H9 (cell line): Measurements from ENCODE around the gene BORCS8. TPM values are rescaled to one million over a fixed set of nuclear protein-coding genes. Genes with fewer than 3 reads are reported as not detected.

ENCODE experiments used
- DNase-seq: peaks from one replicate; pipeline ENCODE4 v3.0.0-alpha.2; 2017
- H2AFZ ChIP-seq: one replicate; pipeline ENCODE4 v1.6.1; 2013; ENCODE audit warnings: mild to moderate bottlenecking, low read length, control low read depth, moderate library complexity
- H2AK5ac ChIP-seq: 2 replicates; pipeline ENCODE4 v1.6.1; 2013; ENCODE audit warnings: low read length, control low read depth, mixed read lengths; ENCODE audit not compliant: insufficient read length
- H2BK120ac ChIP-seq: one replicate; pipeline ENCODE4 v1.6.1; 2013; ENCODE audit warnings: low read depth, mild to moderate bottlenecking, low read length, control low read depth, inconsistent platforms; ENCODE audit not compliant: poor library complexity, severe bottlenecking
- H2BK12ac ChIP-seq: 2 replicates; pipeline ENCODE4 v1.6.1; 2013; ENCODE audit warnings: low read length, control low read depth, mixed read lengths, low read depth; ENCODE audit not compliant: insufficient read length
- H2BK15ac ChIP-seq: 2 replicates; pipeline ENCODE4 v1.6.1; 2013; ENCODE audit warnings: low read depth, low read length, control low read depth
- H2BK20ac ChIP-seq: one replicate; pipeline ENCODE4 v1.6.1; 2013; ENCODE audit warnings: low read depth, mild to moderate bottlenecking, low read length, control low read depth, inconsistent platforms; ENCODE audit not compliant: poor library complexity, severe bottlenecking
- H2BK5ac ChIP-seq: 2 replicates; pipeline ENCODE4 v1.6.1; 2013; ENCODE audit warnings: low read length, control low read depth, mixed read lengths; ENCODE audit not compliant: insufficient read length
- H3K14ac ChIP-seq: 2 replicates; pipeline ENCODE4 v1.6.1; 2013; ENCODE audit warnings: low read length, control low read depth; ENCODE audit not compliant: insufficient read depth
- H3K18ac ChIP-seq: 2 replicates; pipeline ENCODE4 v1.6.1; 2013; ENCODE audit warnings: low read depth, mild to moderate bottlenecking, mixed read lengths, low read length, control low read depth; ENCODE audit not compliant: insufficient read length
- H3K23ac ChIP-seq: 2 replicates; pipeline ENCODE4 v1.6.1; 2013; ENCODE audit warnings: low read length, control low read depth, mixed read lengths, low read depth; ENCODE audit not compliant: insufficient read length
- H3K23me2 ChIP-seq: 2 replicates; pipeline ENCODE4 v1.6.1; 2013; ENCODE audit warnings: low read depth, mild to moderate bottlenecking, mixed read lengths, low read length, control low read depth; ENCODE audit not compliant: insufficient read length, poor library complexity, severe bottlenecking
- H3K27ac ChIP-seq: 2 replicates; pipeline ENCODE4 v1.5.1; 2013; ENCODE audit warnings: low read length, control low read depth, mixed read lengths, low read depth; ENCODE audit not compliant: insufficient read length
- H3K27me3 ChIP-seq: 2 replicates; pipeline ENCODE4 v1.6.1; 2013; ENCODE audit warnings: low read length, control low read depth, inconsistent platforms; ENCODE audit not compliant: insufficient read depth
- H3K4ac ChIP-seq: 2 replicates; pipeline ENCODE4 v1.6.1; 2013; ENCODE audit warnings: low read depth, mild to moderate bottlenecking, control low read depth, inconsistent platforms, low read length, moderate library complexity
- H3K4me1 ChIP-seq: 2 replicates; pipeline ENCODE4 v1.6.1; 2013; ENCODE audit warnings: low read length, control low read depth, inconsistent platforms; ENCODE audit not compliant: insufficient read depth
- H3K4me2 ChIP-seq: 2 replicates; pipeline ENCODE4 v1.6.1; 2013; ENCODE audit warnings: low read length, control low read depth, mixed read lengths; ENCODE audit not compliant: insufficient read length, insufficient read depth
- H3K56ac ChIP-seq: 2 replicates; pipeline ENCODE4 v1.6.1; 2013; ENCODE audit warnings: low read depth, mild to moderate bottlenecking, mixed read lengths, low read length, control low read depth; ENCODE audit not compliant: insufficient read length
- H3K79me1 ChIP-seq: 2 replicates; pipeline ENCODE4 v1.6.1; 2013; ENCODE audit warnings: low read depth, mild to moderate bottlenecking, moderate library complexity, low read length, control low read depth, inconsistent platforms; ENCODE audit not compliant: insufficient read depth, poor library complexity, severe bottlenecking
- H3K79me2 ChIP-seq: 2 replicates; pipeline ENCODE4 v1.6.1; 2013; ENCODE audit warnings: low read length, control low read depth, inconsistent platforms; ENCODE audit not compliant: insufficient read depth
- H3K9ac ChIP-seq: 2 replicates; pipeline ENCODE4 v1.6.1; 2013; ENCODE audit warnings: low read length, control low read depth, mixed read lengths; ENCODE audit not compliant: insufficient read length; ENCODE audit errors: extremely low read depth
- H3K9me3 ChIP-seq: one replicate; pipeline ENCODE4 v1.6.1; 2013; ENCODE audit warnings: low read depth, low read length, inconsistent platforms; ENCODE audit not compliant: control insufficient read depth
- H3T11ph ChIP-seq: one replicate; pipeline ENCODE4 v1.6.1; 2013; ENCODE audit warnings: mild to moderate bottlenecking, low read length, control low read depth, inconsistent platforms
- H4K20me1 ChIP-seq: one replicate; pipeline ENCODE4 v1.6.1; 2013; ENCODE audit not compliant: control insufficient read depth, insufficient read length, insufficient read depth
- H4K5ac ChIP-seq: 2 replicates; pipeline ENCODE4 v1.6.1; 2013; ENCODE audit warnings: low read depth, mild to moderate bottlenecking, mixed read lengths, low read length, control low read depth; ENCODE audit not compliant: insufficient read length
- H4K8ac ChIP-seq: replicated peaks from 2 replicates; pipeline ENCODE4 v1.6.1; 2013; ENCODE audit warnings: low read length, control low read depth, mixed read lengths, low read depth; ENCODE audit not compliant: insufficient read length
- H4K91ac ChIP-seq: 2 replicates; pipeline ENCODE4 v1.6.1; 2013; ENCODE audit warnings: low read depth, mild to moderate bottlenecking, moderate library complexity, mixed read lengths, low read length, control low read depth; ENCODE audit not compliant: insufficient read length
- H3K27ac Mint-ChIP-seq, 3 experiments: 2 replicates in 2 of 3; 3 replicates in 1 of 3; pipeline ENCODE4 v1.8.0; 2020 to 2021; ENCODE audit warnings: mixed read lengths in 3 of 3, mild to moderate bottlenecking in 1 of 3, moderate library complexity in 1 of 3
- H3K27me3 Mint-ChIP-seq: 2 replicates; pipeline ENCODE4 v1.8.0; 2021; ENCODE audit warnings: low read depth, mild to moderate bottlenecking, moderate library complexity, mixed read lengths
- H3K36me3 Mint-ChIP-seq, 3 experiments: 2 replicates in 2 of 3; 3 replicates in 1 of 3; pipeline ENCODE4 v1.8.0; 2020 to 2021; ENCODE audit warnings: low read depth in 3 of 3, mixed read lengths in 3 of 3; ENCODE audit not compliant: insufficient read depth in 1 of 3
- H3K4me1 Mint-ChIP-seq, 2 experiments: 2 replicates each; pipeline ENCODE4 v1.8.0; 2020; ENCODE audit warnings: mixed read lengths in 2 of 2
- H3K4me3 Mint-ChIP-seq, 2 experiments: 2 replicates in 1 of 2; 3 replicates in 1 of 2; pipeline ENCODE4 v1.8.0; 2020 to 2021; ENCODE audit warnings: mild to moderate bottlenecking in 2 of 2, mixed read lengths in 2 of 2, moderate library complexity in 1 of 2
- H3K9me3 Mint-ChIP-seq, 2 experiments: 2 replicates in 1 of 2; 3 replicates in 1 of 2; pipeline ENCODE4 v1.8.0; 2020; ENCODE audit warnings: mild to moderate bottlenecking in 2 of 2, mixed read lengths in 2 of 2, moderate library complexity in 1 of 2
- WGBS: extraction: QIAGEN DNeasy Blood & Tissue Kit; methylation state at CpG from one replicate; pipeline ENCODE4 v1.1.7; 2013; ENCODE audit warnings: missing lambda C conversion rate, low lambda C conversion rate, mixed read lengths; ENCODE audit not compliant: insufficient read length; ENCODE audit errors: extremely low coverage; 5-methylcytosine and 5-hydroxymethylcytosine counted together
- total RNA-seq: library from RNA; stranded (reverse); gene quantifications from 2 replicates; pipeline ENCODE4 v1.2.1, GENCODE V29; 2021
- TF ChIP-seq, protein P1 (sequence below): fragments of 200-600 bp; sonication (generic); conservative IDR thresholded peaks from 3 replicates; pipeline ENCODE4 v1.8.0; 2021; ENCODE audit warnings: antibody characterized with exemption, mild to moderate bottlenecking

BORCS8 gene
- total RNA-seq, 1 experiment from 2014 or later, result 20.4 TPM

DNA sequence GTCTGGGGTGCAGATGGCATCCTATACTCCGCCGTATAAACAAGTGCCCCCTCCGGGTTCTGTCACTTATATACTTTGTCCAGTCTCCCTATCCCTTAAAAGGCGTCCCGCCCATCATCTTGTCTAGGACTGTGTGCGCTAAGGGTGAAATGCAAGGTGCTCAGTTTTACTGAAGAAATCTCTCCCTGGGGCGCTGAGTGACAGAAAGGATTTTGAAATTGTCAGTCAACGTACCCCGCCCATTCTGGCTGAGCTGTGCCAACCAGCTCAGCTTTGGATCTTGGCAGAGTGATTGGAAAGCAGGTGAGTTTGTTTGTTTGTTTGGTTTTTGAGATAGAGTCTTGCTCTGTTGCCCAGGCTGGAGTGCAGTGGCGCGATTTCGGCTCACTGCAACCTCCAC, 49.6 kb downstream of the BORCS8 start:
- no peak overlapping the region for H3K4me2 ChIP-seq
- no peak overlapping the region for H2BK15ac ChIP-seq

More for the DNA sequence above, 49.6 kb downstream of the BORCS8 start:
- TF ChIP-seq, protein P1, sequence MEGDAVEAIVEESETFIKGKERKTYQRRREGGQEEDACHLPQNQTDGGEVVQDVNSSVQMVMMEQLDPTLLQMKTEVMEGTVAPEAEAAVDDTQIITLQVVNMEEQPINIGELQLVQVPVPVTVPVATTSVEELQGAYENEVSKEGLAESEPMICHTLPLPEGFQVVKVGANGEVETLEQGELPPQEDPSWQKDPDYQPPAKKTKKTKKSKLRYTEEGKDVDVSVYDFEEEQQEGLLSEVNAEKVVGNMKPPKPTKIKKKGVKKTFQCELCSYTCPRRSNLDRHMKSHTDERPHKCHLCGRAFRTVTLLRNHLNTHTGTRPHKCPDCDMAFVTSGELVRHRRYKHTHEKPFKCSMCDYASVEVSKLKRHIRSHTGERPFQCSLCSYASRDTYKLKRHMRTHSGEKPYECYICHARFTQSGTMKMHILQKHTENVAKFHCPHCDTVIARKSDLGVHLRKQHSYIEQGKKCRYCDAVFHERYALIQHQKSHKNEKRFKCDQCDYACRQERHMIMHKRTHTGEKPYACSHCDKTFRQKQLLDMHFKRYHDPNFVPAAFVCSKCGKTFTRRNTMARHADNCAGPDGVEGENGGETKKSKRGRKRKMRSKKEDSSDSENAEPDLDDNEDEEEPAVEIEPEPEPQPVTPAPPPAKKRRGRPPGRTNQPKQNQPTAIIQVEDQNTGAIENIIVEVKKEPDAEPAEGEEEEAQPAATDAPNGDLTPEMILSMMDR, result no peak
- H3T11ph ChIP-seq, result no peak overlapping the region
- no peak overlapping the region for H2BK20ac ChIP-seq
- DNase-seq, result no peak
- H3K56ac ChIP-seq, result no peak overlapping the region
- H3K27me3 ChIP-seq, result no peaks in the 10 kb centered on the region; the same call in 1 of the 2 replicates
- H3K9ac ChIP-seq, result no peak overlapping the region
- no peaks in the 10 kb centered on the region for H3K79me1 ChIP-seq
- no peak overlapping the region for H2AK5ac ChIP-seq
- WGBS, result no CpG with 5 or more reads among the region's 12 CpGs
- H3K4me1 ChIP-seq, result no peaks in the 10 kb centered on the region
- H3K79me2 ChIP-seq, result no peaks in the 10 kb centered on the region
- H3K4ac ChIP-seq, result no peak overlapping the region
- H2AFZ ChIP-seq, result no peak overlapping the region
- Mint-ChIP-seq H3K27me3 (peaks cover 41% of the 10 kb centered on the region), H3K36me3 (no peaks in the 10 kb centered on the region; a peak in 1 of 7 replicates), H3K4me1 (peaks cover 4% of the 10 kb centered on the region in 2 experiments), H3K27ac (no peak overlapping the region), H3K9me3 (no peaks in the 10 kb centered on the region; a peak in 2 of 5 replicates), H3K4me3 (no peak overlapping the region)
- H3K23me2 ChIP-seq, result peaks cover 6% of the 10 kb centered on the region
- no peaks in the 10 kb centered on the region for H3K9me3 ChIP-seq
- no peak overlapping the region for H2BK12ac ChIP-seq
- no peak overlapping the region for H4K91ac ChIP-seq
- no peak overlapping the region for H3K18ac ChIP-seq
- H4K20me1 ChIP-seq, result no peaks in the 10 kb centered on the region
- H2BK5ac ChIP-seq, result no peak overlapping the region
- H3K14ac ChIP-seq, result no peak overlapping the region
- H3K23ac ChIP-seq, result no peak overlapping the region
- no peak overlapping the region for H3K27ac ChIP-seq
- H4K8ac ChIP-seq, result no peak overlapping the region
- no peak overlapping the region for H4K5ac ChIP-seq
- H2BK120ac ChIP-seq, result no peak overlapping the region
